Measurements from ENCODE around the gene HEATR5A.
"Not testable (repeated sequence)": the region's sequence is repeated elsewhere in the genome, so short reads cannot be mapped to it uniquely, and the experiment has no call there.

The HEATR5A gene

DNA sequence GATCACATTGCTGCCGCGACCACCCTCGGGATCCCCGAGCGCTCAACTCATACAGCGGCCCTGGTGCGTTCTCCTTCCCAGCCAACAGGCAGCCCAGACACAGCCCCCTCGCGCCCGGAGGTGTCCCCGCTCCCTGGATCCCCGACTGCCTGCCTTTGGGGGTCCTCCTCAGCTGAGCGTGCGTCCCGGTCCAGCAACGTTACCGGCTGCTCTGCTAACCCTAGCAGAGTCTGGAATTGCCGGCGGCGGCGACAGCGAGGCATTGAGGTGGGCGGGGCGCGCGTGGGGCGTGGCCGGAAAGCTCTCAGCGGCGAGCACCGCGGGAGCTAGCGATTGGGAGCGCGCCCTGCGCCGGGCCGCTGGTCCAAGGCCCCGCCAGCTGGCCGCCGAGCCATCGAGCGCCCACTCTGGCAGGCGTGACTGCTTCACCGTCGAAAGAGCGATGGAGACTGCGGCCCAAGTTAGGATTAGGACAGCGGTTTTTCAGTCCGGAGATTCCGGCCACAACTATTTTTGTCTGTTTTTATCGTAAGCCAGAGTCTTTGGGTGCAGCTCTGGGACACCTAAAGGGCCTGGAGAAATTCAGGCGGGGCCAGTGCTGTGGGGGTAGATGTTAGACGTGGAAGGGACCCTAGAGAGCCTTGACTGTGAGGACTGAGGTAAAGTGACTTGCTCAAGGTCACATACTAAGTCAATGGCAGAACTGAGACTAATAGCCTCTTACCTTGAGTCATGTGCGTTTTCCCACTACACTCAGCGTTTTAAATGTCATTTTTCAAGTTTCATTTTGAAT is at the start of gene HEATR5A:
Gene HEATR5A, minus strand, starts transcription at position 232 of the 793 bp plus-strand sequence. CDS start 17,575 bp downstream, outside the sequence.
- peak; percentile 47 for DNase-seq

- no peak for DNase-seq
These were observed 46.2 kb upstream of the HEATR5A start for GRCh38 chr14:31466554-31466953.

GRCh38 chr14:31465111-31465510 is 44.8 kb upstream of the HEATR5A start:
- DNase-seq = no peak

DNA sequence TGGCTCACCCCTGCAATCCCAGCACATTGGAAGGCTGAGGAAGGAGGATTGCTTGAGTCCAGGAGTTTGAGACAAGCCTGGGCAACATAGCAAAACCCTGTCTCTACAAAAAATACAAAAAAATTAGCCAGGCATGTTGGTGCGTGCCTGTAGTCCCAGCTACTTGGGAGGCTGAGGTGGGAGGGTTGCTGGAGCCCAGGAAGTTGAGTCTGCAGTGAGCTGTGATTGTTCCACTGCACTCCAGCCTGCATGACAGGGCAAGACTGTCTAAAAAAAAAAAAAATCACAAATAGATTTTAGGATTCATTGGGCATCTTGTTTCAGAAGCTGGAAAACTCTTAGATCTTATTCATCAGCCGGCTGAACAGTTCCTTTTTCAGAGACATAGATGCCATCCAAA is 42.1 kb upstream of the HEATR5A start:
- DNase-seq = not testable (repeated sequence)

DNA sequence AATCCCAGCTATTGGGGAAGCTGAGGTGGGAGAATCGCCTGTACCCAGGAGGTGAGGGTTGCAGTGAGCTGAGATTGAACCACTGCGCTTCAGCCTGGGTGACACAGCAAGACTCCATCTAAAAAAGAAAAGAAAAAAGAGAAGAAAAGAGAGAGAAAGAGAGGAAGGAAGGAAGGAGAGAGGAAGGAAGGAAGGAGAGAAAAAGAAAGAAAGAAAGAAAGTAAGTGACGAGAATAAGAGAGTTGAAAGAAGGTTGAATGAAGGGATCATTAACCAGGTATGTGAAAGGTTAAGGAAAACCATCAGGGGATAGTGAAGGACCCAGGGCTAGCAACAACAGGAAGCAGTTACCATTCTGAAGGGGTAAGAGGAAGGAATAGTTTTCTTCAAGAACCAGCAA is 41.2 kb upstream of the HEATR5A start:
- no peak for DNase-seq

- DNase-seq = no peak
These were observed 37.6 kb upstream of the HEATR5A start for GRCh38 chr14:31457665-31458659.

DNA sequence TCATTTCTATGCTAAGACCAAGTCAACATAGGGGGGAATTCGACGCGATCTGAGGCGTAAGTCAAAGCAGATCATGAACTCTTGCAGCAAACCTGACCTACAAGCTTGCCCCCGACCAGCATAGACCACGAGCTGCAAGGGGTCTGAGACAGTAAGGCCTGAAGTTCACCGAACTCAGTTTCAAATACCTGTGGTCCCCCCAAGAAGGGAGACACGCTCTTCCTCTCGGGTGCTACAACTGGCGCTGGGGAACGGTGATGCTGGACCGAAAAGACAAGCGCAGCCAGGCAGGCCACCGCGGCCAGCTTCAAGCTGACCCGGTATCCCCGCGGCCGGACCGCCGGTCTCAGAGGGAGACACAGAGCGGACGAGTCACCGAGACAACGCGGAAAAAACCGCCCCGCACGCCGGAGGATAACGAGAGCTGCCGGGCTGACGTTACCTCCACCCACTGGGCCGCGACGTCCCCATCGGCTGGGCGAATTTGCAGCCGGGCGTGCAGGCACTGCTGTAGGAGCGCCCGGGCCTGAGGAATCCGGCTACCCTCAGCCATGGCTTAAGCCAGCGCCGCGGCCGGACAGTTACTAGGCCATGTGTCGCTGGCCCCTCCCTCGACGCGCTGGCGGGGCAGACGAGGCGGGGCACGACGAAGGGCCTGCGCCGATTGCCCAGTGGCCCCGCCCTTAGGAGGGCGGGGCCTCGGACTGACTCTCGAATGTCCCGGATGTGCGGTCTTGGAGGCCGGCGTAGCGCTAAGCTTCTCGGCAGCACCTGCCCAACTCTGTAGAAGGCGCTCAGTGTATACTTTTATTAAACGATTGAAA is 36.7 kb upstream of the HEATR5A start, which contains the start of gene DTD2:
Gene DTD2, minus strand, starts transcription at position 666 of the 824 bp plus-strand sequence. Its CDS starts 113 bp downstream, at position 553.
- DNase-seq = peak; percentile 67

GRCh38 chr14:31449971-31450610 is 29.7 kb upstream of the HEATR5A start:
- DNase-seq = no peak

DNA sequence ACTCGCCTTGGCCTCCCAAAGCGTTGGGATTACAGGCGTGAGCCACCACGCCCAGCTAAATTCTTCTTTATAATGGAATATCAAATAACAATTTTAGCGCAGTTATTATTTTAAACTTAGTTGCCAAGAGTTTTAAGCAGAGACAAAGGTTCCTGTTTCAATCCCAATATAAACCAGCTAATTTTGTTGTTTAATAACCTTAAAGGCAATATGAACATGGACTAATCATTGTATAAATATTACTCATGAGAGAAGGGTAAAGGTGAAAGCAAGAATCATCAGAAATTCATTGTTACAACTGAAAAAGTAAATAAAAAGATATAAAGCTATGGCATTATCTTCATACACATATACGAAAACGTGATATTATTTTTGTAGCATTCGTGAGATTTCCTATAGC is 28.8 kb upstream of the HEATR5A start:
- no peak for DNase-seq

DNA sequence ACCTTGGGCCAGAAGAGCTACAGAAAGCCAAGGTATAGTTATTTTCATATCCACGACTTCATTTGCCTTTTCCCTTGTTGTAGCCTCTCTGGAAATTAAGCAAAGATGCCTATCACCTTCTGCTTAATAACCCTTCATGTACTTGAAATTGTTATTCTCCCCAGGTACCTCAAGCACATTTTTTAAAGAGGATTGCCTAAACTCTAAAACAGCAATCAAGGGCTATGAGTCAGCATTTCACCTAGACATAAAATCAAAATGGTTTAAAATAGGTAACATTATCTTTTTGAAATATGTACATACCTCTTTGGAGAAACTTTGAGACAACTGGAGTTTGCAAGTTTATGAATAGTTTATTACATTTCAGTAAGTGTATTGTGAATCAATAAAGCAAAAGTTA is 25.4 kb upstream of the HEATR5A start:
- DNase-seq = no peak

DNA sequence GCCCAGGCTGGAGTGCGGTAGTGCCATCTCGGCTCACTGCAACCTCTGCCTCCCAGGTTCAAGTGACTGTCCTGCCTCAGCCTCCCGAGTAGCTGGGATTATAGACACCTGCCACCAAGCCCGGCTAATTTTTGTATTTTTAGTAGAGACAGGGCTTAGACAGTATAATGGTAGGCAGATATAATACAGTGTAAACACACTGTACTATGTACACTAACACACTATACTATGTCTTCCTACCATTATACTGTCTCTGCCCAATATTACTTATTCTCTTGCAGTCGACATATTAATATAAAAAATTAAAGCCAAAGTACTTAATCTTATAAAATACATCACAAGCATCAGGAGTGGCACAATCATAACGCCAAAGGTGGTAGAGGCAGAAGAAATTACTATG is 21.9 kb upstream of the HEATR5A start:
- no peak for DNase-seq

- DNase-seq = no peak
These were observed 21.1 kb upstream of the HEATR5A start for GRCh38 chr14:31441273-31442111.

DNA sequence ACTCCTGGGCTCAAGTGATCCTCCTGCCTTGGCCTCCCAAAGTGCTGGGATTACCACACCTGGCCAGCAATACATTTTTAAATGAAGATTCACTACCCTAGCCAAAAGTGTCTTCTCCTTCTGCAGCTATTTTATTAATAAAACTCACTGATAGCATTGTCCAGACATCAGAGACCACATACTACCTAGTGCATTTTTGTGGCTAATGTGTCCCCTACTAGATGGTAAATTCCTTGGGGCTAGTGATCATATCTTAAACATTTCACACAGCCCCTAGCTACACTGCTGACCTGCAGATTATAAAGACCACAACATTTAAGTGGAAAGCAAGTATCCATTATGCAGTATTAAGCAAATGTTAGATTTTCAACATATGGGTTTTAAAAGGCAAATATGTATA is 19.9 kb upstream of the HEATR5A start:
- no peak for DNase-seq

DNA sequence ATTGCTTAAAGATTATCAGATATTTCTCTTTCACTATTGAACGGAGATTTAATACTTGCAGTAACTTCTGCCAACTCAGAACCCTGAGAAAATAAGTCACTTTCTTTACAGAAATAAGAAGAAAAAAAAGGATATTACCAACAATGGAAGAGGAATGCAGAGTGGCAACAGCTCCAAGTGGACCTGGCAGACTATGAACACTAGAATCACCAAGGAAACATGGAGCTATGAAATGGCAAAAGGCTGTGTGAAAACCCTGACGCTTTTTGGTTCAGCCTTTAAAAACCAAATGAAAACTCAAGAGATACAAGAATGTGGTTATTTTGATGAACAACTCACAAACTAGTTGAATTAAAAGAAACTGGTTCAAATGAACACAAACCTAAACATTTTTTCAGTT is 19.2 kb upstream of the HEATR5A start:
- no peak for DNase-seq

DNA sequence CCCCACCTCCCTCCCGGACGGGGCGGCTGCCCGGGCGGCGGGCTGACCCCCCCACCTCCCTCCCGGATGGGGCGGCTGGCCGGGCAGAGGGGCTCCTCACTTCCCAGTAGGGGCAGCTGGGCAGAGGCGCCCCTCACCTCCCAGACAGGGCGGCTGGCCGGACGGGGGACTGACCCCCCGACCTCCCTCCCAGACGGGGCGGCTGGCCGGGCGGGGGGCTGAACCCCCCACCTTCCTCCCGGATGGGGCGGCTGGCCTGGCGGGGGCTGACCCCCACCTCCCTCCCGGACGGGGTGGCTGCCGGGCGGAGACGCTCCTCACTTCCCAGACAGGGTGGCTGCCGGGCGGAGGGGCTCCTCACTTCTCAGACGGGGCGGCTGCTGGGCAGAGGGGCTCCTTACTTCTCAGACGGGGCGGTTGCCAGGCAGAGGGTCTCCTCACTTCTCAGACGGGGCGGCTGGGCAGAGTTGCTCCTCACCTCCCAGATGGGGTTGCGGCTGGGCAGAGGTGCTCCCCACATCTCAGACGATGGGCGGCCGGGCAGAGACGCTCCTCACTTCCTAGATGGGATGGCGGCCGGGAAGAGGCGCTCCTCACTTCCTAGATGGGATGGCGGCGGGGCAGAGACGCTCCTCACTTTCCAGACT is 16.8 kb upstream of the HEATR5A start:
- DNase-seq = not testable (repeated sequence)

DNA sequence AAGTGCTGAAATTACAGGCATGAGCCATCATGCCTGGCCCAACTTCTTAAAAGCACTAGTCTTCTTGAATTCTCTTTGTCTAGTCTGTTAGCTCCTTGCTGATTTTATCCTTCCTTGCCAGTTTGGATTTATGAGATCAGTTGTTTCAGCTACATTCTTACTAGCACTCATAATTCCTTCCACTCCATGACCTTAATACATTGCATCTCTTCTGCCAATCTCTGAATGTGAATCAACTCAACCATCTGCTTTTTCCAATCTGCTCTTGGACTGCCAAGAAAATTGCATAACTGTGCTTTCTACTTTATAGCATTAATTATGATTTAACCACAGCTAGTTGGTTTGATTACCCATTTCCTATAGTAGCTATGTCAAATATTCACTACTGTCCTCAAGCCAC is 14.9 kb upstream of the HEATR5A start:
- no peak for DNase-seq

DNA sequence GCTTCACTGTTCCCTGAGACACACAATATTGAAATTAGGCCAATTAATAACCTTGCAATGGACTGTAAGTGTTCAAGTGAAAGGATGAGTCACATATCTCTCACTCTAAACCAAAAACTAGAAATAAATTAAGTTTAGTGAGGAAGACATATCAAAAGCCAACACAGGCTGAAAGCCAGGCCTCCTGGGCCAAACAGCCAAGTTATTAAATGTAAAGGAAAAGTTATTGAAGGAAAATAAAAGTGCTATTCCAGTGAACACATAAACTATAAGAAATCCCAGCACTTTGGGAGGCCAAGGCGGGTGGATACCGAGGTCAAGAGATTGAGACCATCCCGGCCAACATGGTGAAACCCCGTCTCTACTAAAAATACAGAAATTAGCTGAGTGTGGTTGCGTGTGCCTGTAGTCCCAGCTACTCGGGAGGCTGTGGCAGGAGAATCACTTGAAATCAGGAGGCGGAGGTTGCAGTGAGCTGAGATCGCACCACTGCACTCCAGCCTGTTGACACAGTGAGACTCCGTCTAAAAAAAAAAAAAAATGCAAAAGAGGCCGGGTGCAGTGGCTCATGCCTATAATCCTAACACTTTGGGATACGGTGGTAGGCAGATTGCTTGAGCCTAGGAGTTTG is 10.4 kb upstream of the HEATR5A start:
- no peak for DNase-seq

DNA sequence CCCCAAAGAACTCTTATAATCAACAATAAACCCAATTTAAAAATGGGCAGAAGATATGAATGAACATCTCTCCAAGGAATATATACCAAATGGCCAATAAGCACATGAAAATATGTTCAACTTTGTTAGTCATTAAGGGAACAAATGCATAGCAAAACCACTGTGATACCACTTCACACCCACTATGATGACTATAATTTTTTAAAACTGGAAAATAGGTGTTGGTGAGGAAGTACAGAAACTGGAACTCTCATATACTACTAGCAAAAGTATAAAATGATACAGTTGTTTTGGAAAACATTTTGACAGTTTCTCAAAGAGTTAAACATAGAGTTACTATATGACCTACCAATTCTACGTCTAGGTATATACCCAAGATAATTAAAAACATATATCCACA is 9.4 kb upstream of the HEATR5A start:
- DNase-seq = no peak

GRCh38 chr14:31428011-31428410 is 7.7 kb upstream of the HEATR5A start:
- no peak for DNase-seq

DNA sequence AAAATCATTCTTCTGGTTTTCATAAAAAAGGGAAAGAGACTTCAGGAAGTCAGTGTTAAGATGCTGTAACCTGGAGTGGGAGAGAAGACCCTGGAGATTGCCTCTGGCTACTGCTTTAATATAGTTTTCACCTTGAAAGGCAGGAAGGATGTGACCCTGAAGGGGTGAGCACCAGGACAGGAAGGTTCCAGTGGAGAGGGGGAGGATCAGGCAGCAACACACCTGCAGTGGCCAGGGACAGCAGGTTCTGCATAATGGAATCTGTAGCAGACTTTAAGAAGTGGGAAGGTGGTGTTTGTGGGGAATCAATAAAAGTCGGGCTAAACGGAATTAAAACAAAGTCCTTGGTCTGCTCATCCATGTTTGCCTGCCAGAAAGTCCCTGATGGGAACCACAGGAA is 6.3 kb upstream of the HEATR5A start:
- no peak for DNase-seq

All from NCI-H187 treated with DMSO at 0.1 percent for 48 hours (cell line).